B cell (primary cell): ENCODE data around the gene IPCEF1. TPM values are rescaled to one million over a fixed set of nuclear protein-coding genes. Genes with fewer than 3 reads are reported as not detected.

Source experiments
- ATAC-seq: fragments of 200-7000 bp; cut with Tn5 transposase; one replicate; pipeline ENCODE4 v1.10.0; 2021; ENCODE audit warnings: low read depth, mild to moderate bottlenecking, moderate number of reproducible peaks, moderate library complexity
- CTCF ChIA-PET: fragments of 350-600 bp; sonication (Branson Sonifier 250); formaldehyde crosslinking; loops from one replicate; lab custom pipeline; 2021; ENCODE audit warnings: antibody characterized with exemption, inconsistent platforms; lab: Charles Lee
- POLR2A ChIA-PET: fragments of 350-600 bp; sonication (Branson Sonifier 250); formaldehyde crosslinking; loops from one replicate; lab custom pipeline; 2021; ENCODE audit warnings: antibody characterized with exemption; lab: Charles Lee
- DNase-seq: peaks from one replicate; pipeline ENCODE4 v3.0.0; 2013
- H2AFZ ChIP-seq: 2 replicates; pipeline ENCODE4 v1.6.1; 2012; ENCODE audit warnings: mild to moderate bottlenecking, low read depth, low read length; ENCODE audit not compliant: insufficient read depth, poor library complexity, severe bottlenecking
- H3K27ac ChIP-seq, 2 donors: 1 replicate in 1 of 2; 2 replicates in 1 of 2; pipeline ENCODE4 v1.5.1; 2012 to 2013; ENCODE audit warnings: low read length in 2 of 2, mild to moderate bottlenecking in 2 of 2, moderate library complexity in 1 of 2
- H3K27me3 ChIP-seq, 4 experiments: fragments of 200-600 bp in 1 of 4; sonication (generic) in 1 of 4; replicated peaks in 1 of 4; 1 replicate in 2 of 4; 2 replicates in 2 of 4; pipeline versions ENCODE4 v1.6.1 to v1.7.0; 2013 to 2016; ENCODE audit warnings: low read length in 3 of 4, mild to moderate bottlenecking in 2 of 4, mixed read lengths in 1 of 4, moderate library complexity in 1 of 4; ENCODE audit not compliant: insufficient read depth in 4 of 4, control insufficient read depth in 3 of 4; ENCODE audit errors: control extremely low read depth in 1 of 4
- H3K36me3 ChIP-seq, 2 experiments: replicated peaks in 1 of 2; 1 replicate in 1 of 2; 2 replicates in 1 of 2; pipeline versions ENCODE4 v1.6.1 to v1.7.1; 2013; ENCODE audit warnings: low read length in 1 of 2; ENCODE audit not compliant: insufficient read depth in 2 of 2, control insufficient read depth in 1 of 2; ENCODE audit errors: control extremely low read depth in 1 of 2, extremely low read depth in 1 of 2
- H3K4me1 ChIP-seq, 2 donors: fragments of 200-600 bp in 1 of 2; sonication (generic) in 1 of 2; 1 replicate in 1 of 2; 2 replicates in 1 of 2; pipeline versions ENCODE4 v1.5.1 to v1.6.1; 2013 to 2017; ENCODE audit warnings: low read length in 2 of 2; ENCODE audit not compliant: control insufficient read depth in 2 of 2, insufficient read depth in 2 of 2
- H3K4me2 ChIP-seq: replicated peaks from 2 replicates; pipeline ENCODE3; 2012; ENCODE audit warnings: mild to moderate bottlenecking, low read depth, low read length; ENCODE audit not compliant: poor library complexity, severe bottlenecking
- H3K4me3 ChIP-seq, 5 experiments: fragments of 200-600 bp in 1 of 5; sonication (generic) in 1 of 5; 1 replicate in 3 of 5; 2 replicates in 2 of 5; pipeline versions ENCODE4 v1.5.1 to v1.7.0; 2011 to 2016; ENCODE audit warnings: low read length in 4 of 5, mild to moderate bottlenecking in 4 of 5, low read depth in 2 of 5, control low read depth in 1 of 5, moderate library complexity in 1 of 5; ENCODE audit not compliant: insufficient read depth in 1 of 5; ENCODE audit errors: control extremely low read depth in 1 of 5, extremely low read depth in 1 of 5
- H3K79me2 ChIP-seq: fragments of 200-600 bp; sonication (generic); one replicate; pipeline ENCODE4 v1.6.0; 2016; ENCODE audit warnings: low read length; ENCODE audit not compliant: control insufficient read depth, insufficient read depth
- H3K9ac ChIP-seq: fragments of 200-600 bp; sonication (generic); 2 replicates; pipeline ENCODE4 v1.6.1; 2017; ENCODE audit warnings: mild to moderate bottlenecking, low read length, moderate library complexity
- H3K9me3 ChIP-seq, 3 donors: one replicate each; pipeline versions ENCODE4 v1.6.1 to v1.7.1; 2013; ENCODE audit warnings: low read length in 2 of 3; ENCODE audit not compliant: control insufficient read depth in 2 of 3, insufficient read depth in 1 of 3; ENCODE audit errors: control extremely low read depth in 1 of 3
- H4K20me1 ChIP-seq: 2 replicates; pipeline ENCODE4 v1.6.0; 2012; ENCODE audit warnings: mild to moderate bottlenecking, low read length; ENCODE audit not compliant: insufficient read depth, control insufficient read depth, poor library complexity, severe bottlenecking
- H3K27ac Mint-ChIP-seq: one replicate; pipeline ENCODE4 v1.8.0; 2021; ENCODE audit warnings: mixed read lengths
- H3K27me3 Mint-ChIP-seq: one replicate; pipeline ENCODE4 v1.8.0; 2021; ENCODE audit warnings: mixed read lengths
- H3K4me1 Mint-ChIP-seq: one replicate; pipeline ENCODE4 v1.8.0; 2021; ENCODE audit warnings: mixed read lengths
- H3K4me3 Mint-ChIP-seq: one replicate; pipeline ENCODE4 v1.8.0; 2021; ENCODE audit warnings: mixed read lengths
- H3K9me3 Mint-ChIP-seq: one replicate; pipeline ENCODE4 v1.8.0; 2022; ENCODE audit warnings: mixed read lengths; ENCODE audit not compliant: insufficient read depth
- CTCF ChIP-seq: fragments of 200-600 bp; IDR thresholded peaks from one replicate; pipeline ENCODE4 v1.8.0; 2022; ENCODE audit warnings: antibody characterized with exemption, mild to moderate bottlenecking
- EZH2 ChIP-seq: IDR thresholded peaks from 2 replicates; pipeline ENCODE4 v1.6.1; 2012; ENCODE audit warnings: borderline replicate concordance, low read depth, mild to moderate bottlenecking, moderate library complexity, low read length; ENCODE audit not compliant: insufficient read depth, poor library complexity, severe bottlenecking
- WGBS: methylation state at CpG from one replicate; pipeline ENCODE4 v1.1.5; 2013; ENCODE audit warnings: missing lambda C conversion rate; ENCODE audit not compliant: insufficient coverage; 5-methylcytosine and 5-hydroxymethylcytosine counted together
- intact Hi-C: fragments of 100-400 bp; cut with micrococcal nuclease; formaldehyde crosslinking; loops from one replicate; pipeline ENCODE4 v1.10.0; 2022
- polyA plus RNA-seq: library from polyadenylated mRNA; depleted of rRNA; stranded (reverse); fragments of >200 nt; gene quantifications from 2 replicates; pipeline ENCODE4 v1.2.3, GENCODE V29; 2012
- total RNA-seq, 2 donors: library from RNA; stranded (reverse); fragments of 120-200 nt in 1 of 2; gene quantifications; 1 replicate in 1 of 2; 2 replicates in 1 of 2; pipeline versions ENCODE4 v1.2.3 to v1.2.4, GENCODE V29; 2013 to 2022

Gene IPCEF1
- total and polyA plus RNA-seq, 2 donors (not counting 1 experiment from before 2014, with no cell fraction given) = 0.22 to 0.94 TPM

- no peaks in the 10 kb centered on the region for H3K9me3 ChIP-seq
- H3K27ac ChIP-seq = no peak overlapping the region
- Mint-ChIP-seq H3K4me1 (no peaks in the 10 kb centered on the region), H3K27me3 (no peaks in the 10 kb centered on the region), H3K27ac (no peak overlapping the region), H3K9me3 (no peaks in the 10 kb centered on the region), H3K4me3 (no peak overlapping the region)
- H3K36me3 ChIP-seq = no peaks in the 10 kb centered on the region
- no peak overlapping the region for H3K9ac ChIP-seq
- ChIA-PET CTCF (no interaction called here), POLR2A (no interaction called here)
- H3K4me1 ChIP-seq = no peaks in the 10 kb centered on the region
- H3K79me2 ChIP-seq = no peaks in the 10 kb centered on the region
- intact Hi-C loops = no loop called here
- H4K20me1 ChIP-seq = no peaks in the 10 kb centered on the region
- H2AFZ ChIP-seq = no peak overlapping the region
- no peak for ATAC-seq
- no peak for TF ChIP-seq CTCF
- no peak for TF ChIP-seq EZH2
- H3K27me3 ChIP-seq = no peaks in the 10 kb centered on the region
- no peak overlapping the region for H3K4me3 ChIP-seq
- no peak overlapping the region for H3K4me2 ChIP-seq
- 80% methylated on average over 1 of the region's 2 CpGs for WGBS
- no peak for DNase-seq
Observed at GRCh38 chr6:154223296-154223695, 133.3 kb downstream of the IPCEF1 start.

GRCh38 chr6:154222716-154223115, 133.9 kb downstream of the IPCEF1 start:
- no peak for ATAC-seq
- no peak overlapping the region for H3K9ac ChIP-seq
- no peaks in the 10 kb centered on the region for H3K9me3 Mint-ChIP-seq
- no peaks in the 10 kb centered on the region for H3K4me1 Mint-ChIP-seq
- H3K27me3 Mint-ChIP-seq = no peaks in the 10 kb centered on the region
- H3K27ac ChIP-seq = no peak overlapping the region
- no peak overlapping the region for H2AFZ ChIP-seq
- no peaks in the 10 kb centered on the region for H3K9me3 ChIP-seq
- CTCF ChIA-PET = no interaction called here
- intact Hi-C loops = no loop called here
- no peak for DNase-seq
- POLR2A ChIA-PET = no interaction called here
- no peaks in the 10 kb centered on the region for H3K36me3 ChIP-seq
- no peak overlapping the region for H3K27ac Mint-ChIP-seq
- TF ChIP-seq CTCF = no peak
- TF ChIP-seq EZH2 = no peak
- H3K4me1 ChIP-seq = no peaks in the 10 kb centered on the region
- H3K4me3 ChIP-seq = no peak overlapping the region
- H3K4me3 Mint-ChIP-seq = no peak overlapping the region
- H3K4me2 ChIP-seq = no peak overlapping the region
- no peaks in the 10 kb centered on the region for H3K27me3 ChIP-seq
- no peaks in the 10 kb centered on the region for H4K20me1 ChIP-seq
- WGBS = no CpG with 5 or more reads among the region's 6 CpGs
- no peaks in the 10 kb centered on the region for H3K79me2 ChIP-seq
